Panc1 (cell line): ENCODE data around the gene VCX2. TPM values are rescaled to one million over a fixed set of nuclear protein-coding genes. Genes with fewer than 3 reads are reported as not detected.

Experiments
- ATAC-seq: fragments of 200-7000 bp; cut with Tn5 transposase; 2 replicates; pipeline ENCODE4 v1.9.1; 2020; ENCODE audit warnings: mild to moderate bottlenecking, moderate library complexity
- BruUV-seq: library from RNA; stranded (reverse); fragments of 400-500 nt; replicated peaks from 2 replicates; lab custom pipeline; 2021; lab: Mats Ljungman, UMichigan
- CTCF ChIA-PET: fragments of 300-600 bp; sonication (Branson Sonifier 250); formaldehyde crosslinking; loops from one replicate; lab custom pipeline; 2022; ENCODE audit warnings: antibody characterized with exemption; lab: Charles Lee
- POLR2A ChIA-PET: fragments of 300-600 bp; sonication (Branson Sonifier 250); formaldehyde crosslinking; loops from one replicate; lab custom pipeline; 2022; ENCODE audit warnings: antibody characterized with exemption; lab: Charles Lee
- DNase-seq: peaks from one replicate; pipeline ENCODE4 v3.0.0-alpha.2; 2010; ENCODE audit warnings: low read depth, low spot score
- H3K27ac ChIP-seq: 2 replicates; pipeline ENCODE4 v1.5.1; 2011; ENCODE audit warnings: mild to moderate bottlenecking, low read length, inconsistent platforms
- H3K27me3 ChIP-seq: fragments of 200-500 bp; sonication (Bioruptor generic); 2 replicates; pipeline ENCODE4 v1.6.0; 2014; ENCODE audit warnings: low read length, inconsistent platforms; ENCODE audit not compliant: control insufficient read depth, insufficient read depth
- H3K36me3 ChIP-seq: fragments of 200-500 bp; sonication (Bioruptor generic); 2 replicates; pipeline ENCODE4 v1.5.1; 2014; ENCODE audit warnings: inconsistent platforms, mild to moderate bottlenecking, low read length, moderate library complexity; ENCODE audit not compliant: control insufficient read depth, insufficient read depth
- H3K4me1 ChIP-seq: 2 replicates; pipeline ENCODE4 v1.5.1; 2011; ENCODE audit warnings: inconsistent platforms, mild to moderate bottlenecking, low read length, moderate library complexity; ENCODE audit not compliant: control insufficient read depth, insufficient read depth
- H3K4me3 ChIP-seq, 2 experiments: 2 replicates each; pipeline ENCODE4 v1.5.1; 2011 to 2012; ENCODE audit warnings: low read depth in 2 of 2, low read length in 2 of 2, mild to moderate bottlenecking in 2 of 2, inconsistent platforms in 1 of 2, moderate library complexity in 1 of 2
- H3K9me3 ChIP-seq: fragments of 200-500 bp; sonication (Bioruptor generic); 2 replicates; pipeline ENCODE4 v1.5.1; 2014; ENCODE audit warnings: low read depth, mild to moderate bottlenecking, inconsistent platforms, low read length, moderate library complexity; ENCODE audit not compliant: control insufficient read depth, insufficient read depth
- POLR2AphosphoS5 ChIP-seq: IDR thresholded peaks from 2 replicates; pipeline ENCODE4 v1.6.1; 2012; ENCODE audit warnings: mild to moderate bottlenecking, low read depth, low read length, moderate library complexity
- SIN3A ChIP-seq: IDR thresholded peaks from 2 replicates; pipeline ENCODE4 v1.6.1; 2012; ENCODE audit warnings: low read depth, mild to moderate bottlenecking, low read length, moderate library complexity, borderline replicate concordance; ENCODE audit not compliant: insufficient read depth
- TCF7L2 ChIP-seq: IDR thresholded peaks from 2 replicates; pipeline ENCODE4 v1.6.1; 2011; ENCODE audit warnings: mild to moderate bottlenecking, low read depth, low read length, inconsistent platforms
- in situ Hi-C: cut with HindIII; loops from 2 replicates; pipeline ENCODE4 v1.10.0; 2016; ENCODE audit warnings: low sequenced_read_pairs, low pct_unique_long_range_greater_than_20kb
- intact Hi-C: fragments of 100-400 bp; cut with micrococcal nuclease; formaldehyde crosslinking; loops from one replicate; pipeline ENCODE4 v1.10.0; 2022; ENCODE audit not compliant: unreplicated experiment
- total RNA-seq: library from RNA; stranded (reverse); gene quantifications from one replicate; pipeline ENCODE4 v1.2.1, GENCODE V29; 2021; ENCODE audit not compliant: unreplicated experiment
- TF ChIP-seq, protein P1 (sequence below), 2 experiments: IDR thresholded peaks; 2 replicates each; pipeline ENCODE4 v1.6.1; 2011 to 2012; ENCODE audit warnings: low read depth in 2 of 2, control low read depth in 1 of 2, low read length in 1 of 2, mild to moderate bottlenecking in 1 of 2, moderate library complexity in 1 of 2; ENCODE audit not compliant: insufficient read depth in 1 of 2
- TF ChIP-seq, protein P2 (sequence below): fragments of 450-650 bp; IDR thresholded peaks from 2 replicates; pipeline ENCODE4 v1.5.1; 2017; ENCODE audit warnings: mild to moderate bottlenecking

VCX2 gene
- total RNA-seq, 1 experiment from 2014 or later = not detected

DNA sequence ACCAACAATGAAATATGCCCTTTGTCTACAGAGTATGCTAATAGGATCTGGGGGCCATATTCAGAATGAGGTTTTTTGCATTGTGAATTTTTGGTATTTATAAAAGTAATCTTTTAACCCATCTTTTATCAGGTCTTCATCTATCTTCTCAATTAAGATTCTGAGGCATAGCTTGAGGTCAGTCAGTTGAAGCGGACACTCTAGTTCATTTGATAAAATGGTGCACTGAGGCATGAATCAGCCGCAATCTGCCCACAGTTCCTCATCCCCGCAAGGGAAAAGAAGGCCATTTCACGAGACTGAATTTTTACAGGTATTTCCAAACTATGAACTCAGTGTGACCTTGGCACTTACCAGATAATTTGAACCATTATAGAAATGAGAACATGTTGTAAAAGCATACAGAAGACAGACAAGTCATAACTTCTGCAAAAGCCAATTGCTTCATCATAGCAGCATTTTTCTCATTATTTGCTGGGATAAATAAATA is 19.3 kb upstream of the VCX2 start:
- no TSS peak for BruUV-seq
- DNase-seq (no peak), ATAC-seq (no peak)
- TF ChIP-seq, protein P1, sequence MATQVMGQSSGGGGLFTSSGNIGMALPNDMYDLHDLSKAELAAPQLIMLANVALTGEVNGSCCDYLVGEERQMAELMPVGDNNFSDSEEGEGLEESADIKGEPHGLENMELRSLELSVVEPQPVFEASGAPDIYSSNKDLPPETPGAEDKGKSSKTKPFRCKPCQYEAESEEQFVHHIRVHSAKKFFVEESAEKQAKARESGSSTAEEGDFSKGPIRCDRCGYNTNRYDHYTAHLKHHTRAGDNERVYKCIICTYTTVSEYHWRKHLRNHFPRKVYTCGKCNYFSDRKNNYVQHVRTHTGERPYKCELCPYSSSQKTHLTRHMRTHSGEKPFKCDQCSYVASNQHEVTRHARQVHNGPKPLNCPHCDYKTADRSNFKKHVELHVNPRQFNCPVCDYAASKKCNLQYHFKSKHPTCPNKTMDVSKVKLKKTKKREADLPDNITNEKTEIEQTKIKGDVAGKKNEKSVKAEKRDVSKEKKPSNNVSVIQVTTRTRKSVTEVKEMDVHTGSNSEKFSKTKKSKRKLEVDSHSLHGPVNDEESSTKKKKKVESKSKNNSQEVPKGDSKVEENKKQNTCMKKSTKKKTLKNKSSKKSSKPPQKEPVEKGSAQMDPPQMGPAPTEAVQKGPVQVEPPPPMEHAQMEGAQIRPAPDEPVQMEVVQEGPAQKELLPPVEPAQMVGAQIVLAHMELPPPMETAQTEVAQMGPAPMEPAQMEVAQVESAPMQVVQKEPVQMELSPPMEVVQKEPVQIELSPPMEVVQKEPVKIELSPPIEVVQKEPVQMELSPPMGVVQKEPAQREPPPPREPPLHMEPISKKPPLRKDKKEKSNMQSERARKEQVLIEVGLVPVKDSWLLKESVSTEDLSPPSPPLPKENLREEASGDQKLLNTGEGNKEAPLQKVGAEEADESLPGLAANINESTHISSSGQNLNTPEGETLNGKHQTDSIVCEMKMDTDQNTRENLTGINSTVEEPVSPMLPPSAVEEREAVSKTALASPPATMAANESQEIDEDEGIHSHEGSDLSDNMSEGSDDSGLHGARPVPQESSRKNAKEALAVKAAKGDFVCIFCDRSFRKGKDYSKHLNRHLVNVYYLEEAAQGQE (IDR thresholded peaks at IDR 0.05; ENCODE audit: insufficient read depth in 1 of 2, low read depth in 2 of 2, low read length in 1 of 2) = no peak
- TF ChIP-seq SIN3A = no peak
- no peak for TF ChIP-seq TCF7L2
- TF ChIP-seq, protein P2, sequence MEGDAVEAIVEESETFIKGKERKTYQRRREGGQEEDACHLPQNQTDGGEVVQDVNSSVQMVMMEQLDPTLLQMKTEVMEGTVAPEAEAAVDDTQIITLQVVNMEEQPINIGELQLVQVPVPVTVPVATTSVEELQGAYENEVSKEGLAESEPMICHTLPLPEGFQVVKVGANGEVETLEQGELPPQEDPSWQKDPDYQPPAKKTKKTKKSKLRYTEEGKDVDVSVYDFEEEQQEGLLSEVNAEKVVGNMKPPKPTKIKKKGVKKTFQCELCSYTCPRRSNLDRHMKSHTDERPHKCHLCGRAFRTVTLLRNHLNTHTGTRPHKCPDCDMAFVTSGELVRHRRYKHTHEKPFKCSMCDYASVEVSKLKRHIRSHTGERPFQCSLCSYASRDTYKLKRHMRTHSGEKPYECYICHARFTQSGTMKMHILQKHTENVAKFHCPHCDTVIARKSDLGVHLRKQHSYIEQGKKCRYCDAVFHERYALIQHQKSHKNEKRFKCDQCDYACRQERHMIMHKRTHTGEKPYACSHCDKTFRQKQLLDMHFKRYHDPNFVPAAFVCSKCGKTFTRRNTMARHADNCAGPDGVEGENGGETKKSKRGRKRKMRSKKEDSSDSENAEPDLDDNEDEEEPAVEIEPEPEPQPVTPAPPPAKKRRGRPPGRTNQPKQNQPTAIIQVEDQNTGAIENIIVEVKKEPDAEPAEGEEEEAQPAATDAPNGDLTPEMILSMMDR = no peak
- TF ChIP-seq POLR2AphosphoS5 = no peak
- ChIA-PET POLR2A (no interaction called here), CTCF (no interaction called here)
- Histone ChIP-seq H3K4me1 (no peaks in the 10 kb centered on the region), H3K9me3 (no peaks in the 10 kb centered on the region), H3K36me3 (no peaks in the 10 kb centered on the region), H3K27ac (no peak overlapping the region), H3K27me3 (no peaks in the 10 kb centered on the region), H3K4me3 (no peak overlapping the region)
- intact Hi-C loops (no loop called here), in situ Hi-C loops (no loop called here)

DNA sequence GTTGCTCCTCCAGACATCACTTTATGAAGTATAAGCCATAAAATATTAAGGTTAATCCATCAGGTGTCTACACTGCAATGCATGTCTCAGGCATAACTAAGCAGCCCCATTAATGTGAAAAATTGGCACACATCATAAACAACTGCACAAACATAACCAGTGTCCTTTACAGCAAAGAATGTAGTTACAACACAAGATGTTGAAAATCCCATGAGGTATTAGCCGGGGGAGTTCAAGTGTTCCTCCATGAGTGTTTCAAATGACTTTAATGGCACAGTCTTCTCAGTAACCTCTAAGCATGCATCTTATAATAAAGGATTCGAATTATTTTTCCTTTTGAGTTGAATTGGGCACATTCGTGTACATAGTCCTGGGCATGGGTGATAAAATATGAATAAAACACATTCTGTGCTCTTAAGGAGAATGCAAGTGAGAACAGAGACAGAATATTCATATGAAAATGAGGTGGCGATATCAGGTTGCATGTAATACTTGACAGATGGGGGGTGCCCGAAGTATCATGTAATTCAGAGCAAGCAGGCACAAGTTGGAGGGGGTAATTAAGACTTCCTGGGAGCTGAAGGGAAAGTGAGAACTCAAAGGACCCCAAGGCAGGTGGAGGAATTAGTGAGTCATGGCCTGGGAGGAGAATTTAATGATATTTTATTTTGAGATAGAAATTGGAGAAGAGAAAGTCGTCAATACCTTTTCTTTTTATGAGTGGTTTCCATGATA is 18.2 kb upstream of the VCX2 start:
- ChIA-PET CTCF (no interaction called here), POLR2A (no interaction called here)
- BruUV-seq = no TSS peak
- Histone ChIP-seq H3K36me3 (no peaks in the 10 kb centered on the region), H3K4me1 (no peaks in the 10 kb centered on the region), H3K27me3 (no peaks in the 10 kb centered on the region), H3K4me3 (no peak overlapping the region), H3K9me3 (no peaks in the 10 kb centered on the region), H3K27ac (no peak overlapping the region)
- intact Hi-C loops (no loop called here), in situ Hi-C loops (no loop called here)
- ATAC-seq (no peak), DNase-seq (no peak)
- TF ChIP-seq SIN3A = no peak
- TF ChIP-seq, protein P1 (IDR thresholded peaks at IDR 0.05; ENCODE audit: insufficient read depth in 1 of 2, low read depth in 2 of 2, low read length in 1 of 2) = no peak
- no peak for TF ChIP-seq TCF7L2
- TF ChIP-seq, protein P2 = no peak
- TF ChIP-seq POLR2AphosphoS5 = no peak
